Spleen (tissue), 11 donors: ENCODE measurements around the gene AKT2. TPM values are rescaled to one million over a fixed set of nuclear protein-coding genes. Genes with fewer than 3 reads are reported as not detected.

Source experiments
- DNase-seq: peaks from one replicate; pipeline ENCODE4 v3.0.0-alpha.2; 2020
- H3K27ac ChIP-seq, 8 donors: fragments of 200-600 bp; sonication (generic) in 7 of 8; 1 replicate in 4 of 8; 2 replicates in 4 of 8; pipeline versions ENCODE4 v1.5.0 to v1.8.0; 2016 to 2021; ENCODE audit warnings: inconsistent platforms in 4 of 8, mild to moderate bottlenecking in 4 of 8, moderate library complexity in 1 of 8
- H3K27me3 ChIP-seq, 7 donors: fragments of 200-600 bp; sonication (generic) in 6 of 7; replicated peaks in 1 of 7; 1 replicate in 4 of 7; 2 replicates in 3 of 7; pipeline versions ENCODE4 v1.5.0 to v1.8.0; 2016 to 2021; ENCODE audit warnings: inconsistent platforms in 3 of 7, mild to moderate bottlenecking in 1 of 7
- H3K36me3 ChIP-seq, 6 donors: fragments of 200-600 bp; sonication (generic) in 5 of 6; 1 replicate in 4 of 6; 2 replicates in 2 of 6; pipeline versions ENCODE4 v1.5.0 to v1.8.0; 2016 to 2021; ENCODE audit warnings: inconsistent platforms in 2 of 6
- H3K4me1 ChIP-seq, 6 donors: fragments of 200-600 bp; sonication (generic) in 5 of 6; 1 replicate in 3 of 6; 2 replicates in 3 of 6; pipeline versions ENCODE4 v1.5.0 to v1.8.0; 2016 to 2021; ENCODE audit warnings: inconsistent platforms in 3 of 6
- H3K4me3 ChIP-seq, 8 donors: fragments of 200-600 bp; sonication (generic) in 7 of 8; 1 replicate in 4 of 8; 2 replicates in 4 of 8; pipeline versions ENCODE4 v1.5.0 to v1.8.0; 2016 to 2021; ENCODE audit warnings: inconsistent platforms in 4 of 8, mild to moderate bottlenecking in 4 of 8, moderate library complexity in 2 of 8
- H3K9me3 ChIP-seq, 8 donors: fragments of 200-600 bp; sonication (generic) in 7 of 8; 1 replicate in 4 of 8; 2 replicates in 4 of 8; pipeline versions ENCODE4 v1.5.0 to v1.8.0; 2016 to 2021; ENCODE audit warnings: inconsistent platforms in 4 of 8
- CTCF ChIP-seq, 11 experiments: fragments of 200-600 bp in 7 of 11; fragments of 450-650 bp in 4 of 11; sonication (generic) in 4 of 11; IDR thresholded peaks in 8 of 11; conservative IDR thresholded peaks in 3 of 11; 1 replicate in 7 of 11; 2 replicates in 4 of 11; pipeline versions ENCODE4 v1.4.0 to v1.8.0; 2016 to 2021; ENCODE audit warnings: antibody characterized with exemption in 11 of 11, inconsistent platforms in 4 of 11, mild to moderate bottlenecking in 1 of 11
- POLR2A ChIP-seq, 3 donors: fragments of 450-650 bp; IDR thresholded peaks; one replicate each; pipeline ENCODE4 v1.5.1; 2017; ENCODE audit warnings: antibody characterized with exemption in 3 of 3, mild to moderate bottlenecking in 1 of 3
- POLR2AphosphoS5 ChIP-seq, 3 donors: sonication (generic); formaldehyde crosslinking; IDR thresholded peaks; one replicate each; pipeline ENCODE4 v1.5.1; 2017; ENCODE audit warnings: antibody characterized with exemption in 3 of 3
- WGBS, 5 donors: extraction: QIAGEN DNeasy Blood & Tissue Kit in 3 of 5; methylation state at CpG; one replicate each; pipeline versions ENCODE4 v1.1.5 to v1.1.7; 2013 to 2018; 5-methylcytosine and 5-hydroxymethylcytosine counted together
- intact Hi-C: fragments of 100-400 bp; cut with DNase I; formaldehyde crosslinking; loops from one replicate; pipeline ENCODE4 v1.15.0; 2023; ENCODE audit warnings: low total_unique reads
- polyA plus RNA-seq, 3 donors: library from polyadenylated mRNA; stranded (reverse); fragments of 200-250 nt; gene quantifications; one replicate each; pipeline ENCODE4 v1.2.1, GENCODE V29; 2013
- total RNA-seq, 7 donors: library from RNA; depleted of rRNA in 3 of 7; stranded (reverse); fragments of >200 nt in 3 of 7; fragmentation: NEBNext Ultra II Directional in 4 of 7; extraction: Animal tissue kit (Norgen Biotek cat#: 25700) in 4 of 7; gene quantifications; one replicate each; pipeline versions ENCODE4 v1.1.0 to v1.2.1, GENCODE V29; 2016 to 2021
- donor health status: healthy with polysubstance abuse.
- donor health status: DM: no; HTN: no; CAD: no; lungs with moderate emphysema.
- donor health status: DM: no; HTN: no; CAD: no.
- donor health status: Bipolar disorder and iron deficiency.
- donor health status: healthy.
- donor health status: DM: no; HTN: no; CAD: no.
- donor health status: DM: yes; HTN: yes; CAD: no.

The AKT2 gene
- total and polyA plus RNA-seq, 10 donors, result 28.8 to 134 (median 98.9) TPM

GRCh38 chr19:40205760-40206159 lies 79.4 kb downstream of the AKT2 start:
- no peak overlapping the region for H3K27ac ChIP-seq
- H3K9me3 ChIP-seq, result no peaks in the 10 kb centered on the region
- WGBS, 5 donors, result 94 to 98% (median 96%) methylated on average over 17 to 21 of the region's 21 CpGs
- intact Hi-C loops, result no loop called here
- peaks cover 0 to 84% (median 31%) of the 10 kb centered on the region in 6 donors for H3K36me3 ChIP-seq
- DNase-seq, result no peak
- H3K27me3 ChIP-seq, result no peaks in the 10 kb centered on the region
- H3K4me3 ChIP-seq, result no peak overlapping the region
- TF ChIP-seq POLR2AphosphoS5 (IDR thresholded peaks at IDR 0.05), result no peak
- TF ChIP-seq POLR2A (IDR thresholded peaks at IDR 0.05), result no peak
- TF ChIP-seq CTCF (IDR thresholded peaks at IDR 0.05 in 8 of 11, conservative IDR thresholded peaks at IDR 0.05 in 3 of 11), result no peak
- no peaks in the 10 kb centered on the region for H3K4me1 ChIP-seq

DNA sequence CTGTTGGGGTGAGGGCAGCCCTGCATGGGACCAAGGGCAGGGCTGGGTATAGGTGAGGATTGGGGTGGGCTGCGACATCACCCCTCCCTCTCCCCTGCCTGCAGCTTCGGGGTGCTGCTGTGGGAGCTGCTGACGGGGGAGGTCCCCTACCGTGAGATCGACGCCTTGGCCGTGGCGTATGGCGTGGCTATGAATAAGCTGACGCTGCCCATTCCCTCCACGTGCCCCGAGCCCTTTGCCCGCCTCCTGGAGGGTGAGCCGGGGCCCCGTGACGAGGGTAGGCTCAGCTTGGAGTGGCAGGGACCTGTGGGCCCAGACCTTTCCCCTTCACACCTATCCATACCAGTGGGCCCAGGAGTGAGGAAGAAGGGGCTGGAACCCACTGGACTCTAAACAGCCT lies 80.8 kb downstream of the AKT2 start:
- no peaks in the 10 kb centered on the region for H3K9me3 ChIP-seq
- intact Hi-C loops, result no loop called here
- TF ChIP-seq POLR2A (IDR thresholded peaks at IDR 0.05) (no peak), CTCF (IDR thresholded peaks at IDR 0.05 in 8 of 11, conservative IDR thresholded peaks at IDR 0.05 in 3 of 11) (no peak), POLR2AphosphoS5 (IDR thresholded peaks at IDR 0.05) (no peak)
- no peak for DNase-seq
- H3K27me3 ChIP-seq, result no peaks in the 10 kb centered on the region
- H3K27ac ChIP-seq, result no peak overlapping the region
- 93 to 99% (median 97%) methylated on average over 6 to 16 of the region's 16 CpGs for WGBS, 5 donors
- H3K4me3 ChIP-seq, result no peak overlapping the region
- H3K36me3 ChIP-seq, result peaks cover 0 to 83% (median 22%) of the 10 kb centered on the region in 6 donors
- no peaks in the 10 kb centered on the region for H3K4me1 ChIP-seq

GRCh38 chr19:40200341-40201099 lies 84.6 kb downstream of the AKT2 start:
- H3K36me3 ChIP-seq, result peaks cover 0 to 76% (median 13%) of the 10 kb centered on the region in 6 donors
- H3K9me3 ChIP-seq, result no peaks in the 10 kb centered on the region
- H3K4me1 ChIP-seq, result no peaks in the 10 kb centered on the region
- H3K27me3 ChIP-seq, result no peaks in the 10 kb centered on the region
- H3K27ac ChIP-seq, result no peak overlapping the region
- no peak for TF ChIP-seq POLR2AphosphoS5 (IDR thresholded peaks at IDR 0.05)
- TF ChIP-seq CTCF (IDR thresholded peaks at IDR 0.05 in 8 of 11, conservative IDR thresholded peaks at IDR 0.05 in 3 of 11), result no peak
- TF ChIP-seq POLR2A (IDR thresholded peaks at IDR 0.05), result no peak
- no peak for DNase-seq
- 86 to 93% (median 88%) methylated on average over 6 to 9 of the region's 9 CpGs for WGBS, 5 donors
- intact Hi-C loops, result no loop called here
- H3K4me3 ChIP-seq, result no peak overlapping the region

GRCh38 chr19:40198272-40198990 lies 86.7 kb downstream of the AKT2 start:
- no peak for TF ChIP-seq POLR2AphosphoS5 (IDR thresholded peaks at IDR 0.05)
- TF ChIP-seq POLR2A (IDR thresholded peaks at IDR 0.05), result no peak
- no peak for TF ChIP-seq CTCF (IDR thresholded peaks at IDR 0.05 in 8 of 11, conservative IDR thresholded peaks at IDR 0.05 in 3 of 11)
- Histone ChIP-seq H3K4me3 (no peak overlapping the region), H3K27me3 (no peaks in the 10 kb centered on the region), H3K4me1 (peaks cover 0 to 10% (median under 1%) of the 10 kb centered on the region in 6 donors), H3K9me3 (no peaks in the 10 kb centered on the region), H3K36me3 (peaks cover 0 to 55% (median 7%) of the 10 kb centered on the region in 6 donors), H3K27ac (no peak overlapping the region)
- no peak for DNase-seq
- WGBS, 5 donors, result 96 to 98% (median 97%) methylated on average over 20 to 29 of the region's 29 CpGs
- intact Hi-C loops, result no loop called here
